ENCODE results near the gene NSD2.

The NSD2 gene

DNA sequence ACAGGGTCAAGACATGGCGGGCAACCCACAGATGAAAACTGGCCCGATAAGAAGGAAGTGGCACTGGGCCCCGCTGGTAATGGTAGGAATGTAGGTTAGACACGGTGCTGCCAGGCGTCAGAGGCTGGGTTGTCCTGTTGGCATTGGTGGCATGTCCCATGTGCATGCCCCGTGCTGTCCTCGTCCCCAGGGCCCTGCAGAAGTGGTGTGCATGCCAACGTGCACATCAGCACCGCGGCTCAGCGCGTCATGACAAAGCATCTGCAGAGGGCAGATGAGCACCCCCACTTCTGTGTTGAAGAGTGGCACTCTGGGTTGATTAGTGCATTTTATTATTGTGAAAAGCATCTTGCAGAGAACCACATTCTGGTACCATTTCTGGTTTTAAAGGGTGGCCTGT lies 102.0 kb downstream of the NSD2 start:
- DNase-seq = no peak

DNA sequence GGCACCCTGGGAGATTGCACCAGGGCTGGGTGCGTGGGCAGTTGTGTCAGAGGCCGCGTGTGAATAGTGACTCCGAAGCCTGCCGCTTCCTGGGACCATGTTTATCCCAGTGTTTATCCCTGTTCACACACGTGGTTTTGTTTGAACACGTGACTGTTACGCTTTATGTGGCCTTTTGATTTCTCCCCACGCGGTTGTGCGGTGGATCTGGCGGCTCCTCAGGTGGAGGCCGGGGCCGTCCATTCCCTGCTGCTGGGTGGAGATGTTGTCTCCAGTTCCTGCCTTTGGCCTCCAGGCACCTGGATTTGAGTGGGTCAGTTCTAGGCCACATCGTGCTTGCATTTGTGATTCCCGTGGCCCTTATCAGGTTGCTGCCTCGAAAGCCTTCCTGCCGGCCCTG lies 102.5 kb downstream of the NSD2 start:
- DNase-seq = no peak

DNA sequence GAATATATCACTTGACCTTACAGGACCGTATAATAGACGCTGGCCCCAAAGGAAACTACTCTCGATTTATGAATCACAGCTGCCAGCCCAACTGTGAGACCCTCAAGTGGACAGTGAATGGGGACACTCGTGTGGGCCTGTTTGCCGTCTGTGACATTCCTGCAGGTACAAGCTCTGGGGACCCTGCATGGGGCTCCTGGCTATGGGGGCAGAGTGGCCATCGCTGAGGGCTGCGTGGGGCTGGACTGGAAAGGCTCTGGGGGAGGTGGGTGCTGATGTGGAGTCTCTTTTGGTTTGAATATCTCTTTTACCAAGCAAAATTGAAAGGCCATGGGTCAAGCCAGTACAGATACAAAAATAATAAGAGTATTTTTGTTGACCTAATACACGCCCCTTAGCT lies 103.6 kb downstream of the NSD2 start:
- no peak for DNase-seq

DNA sequence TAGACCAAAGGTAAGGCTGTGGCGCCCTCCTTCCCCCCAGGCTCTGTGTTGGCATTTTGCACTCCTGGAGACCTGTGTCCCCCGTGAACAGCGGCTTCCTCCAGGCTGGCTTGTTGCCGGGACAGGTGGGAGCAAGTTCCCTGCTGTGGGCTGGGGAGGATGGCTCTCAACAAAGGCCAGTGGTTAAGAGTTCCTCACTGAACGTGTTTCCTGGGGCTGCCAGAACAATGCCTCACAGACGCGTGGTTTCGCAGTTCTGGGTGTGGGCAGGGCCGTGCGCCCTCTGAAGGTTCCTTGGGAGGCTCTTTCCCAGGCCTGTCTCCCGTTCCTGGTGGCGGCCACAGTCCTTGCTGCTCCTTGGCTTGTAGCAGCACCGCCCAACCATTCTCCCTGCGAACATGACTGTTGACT lies 104.2 kb downstream of the NSD2 start:
- no peak for DNase-seq

DNA sequence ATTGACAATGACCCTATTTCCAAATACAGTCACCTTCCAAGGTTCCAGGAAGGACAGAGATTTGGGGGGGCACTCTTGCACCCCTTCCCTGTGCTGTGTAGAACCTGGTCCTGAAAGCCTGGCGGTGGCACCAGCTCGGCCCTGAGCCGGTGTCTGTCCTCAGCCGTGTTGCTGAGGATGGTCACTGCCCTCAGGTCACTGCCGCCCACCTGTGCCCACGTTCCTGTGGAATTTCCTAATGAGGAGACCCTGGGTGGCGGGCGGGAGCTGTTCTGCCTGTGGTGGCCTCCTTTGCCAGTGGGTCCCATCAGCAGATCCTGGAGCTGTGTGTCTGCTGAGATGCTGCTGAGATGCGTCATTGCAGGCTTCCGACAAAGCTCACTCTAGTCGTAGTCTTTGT lies 104.7 kb downstream of the NSD2 start:
- DNase-seq = no peak

DNA sequence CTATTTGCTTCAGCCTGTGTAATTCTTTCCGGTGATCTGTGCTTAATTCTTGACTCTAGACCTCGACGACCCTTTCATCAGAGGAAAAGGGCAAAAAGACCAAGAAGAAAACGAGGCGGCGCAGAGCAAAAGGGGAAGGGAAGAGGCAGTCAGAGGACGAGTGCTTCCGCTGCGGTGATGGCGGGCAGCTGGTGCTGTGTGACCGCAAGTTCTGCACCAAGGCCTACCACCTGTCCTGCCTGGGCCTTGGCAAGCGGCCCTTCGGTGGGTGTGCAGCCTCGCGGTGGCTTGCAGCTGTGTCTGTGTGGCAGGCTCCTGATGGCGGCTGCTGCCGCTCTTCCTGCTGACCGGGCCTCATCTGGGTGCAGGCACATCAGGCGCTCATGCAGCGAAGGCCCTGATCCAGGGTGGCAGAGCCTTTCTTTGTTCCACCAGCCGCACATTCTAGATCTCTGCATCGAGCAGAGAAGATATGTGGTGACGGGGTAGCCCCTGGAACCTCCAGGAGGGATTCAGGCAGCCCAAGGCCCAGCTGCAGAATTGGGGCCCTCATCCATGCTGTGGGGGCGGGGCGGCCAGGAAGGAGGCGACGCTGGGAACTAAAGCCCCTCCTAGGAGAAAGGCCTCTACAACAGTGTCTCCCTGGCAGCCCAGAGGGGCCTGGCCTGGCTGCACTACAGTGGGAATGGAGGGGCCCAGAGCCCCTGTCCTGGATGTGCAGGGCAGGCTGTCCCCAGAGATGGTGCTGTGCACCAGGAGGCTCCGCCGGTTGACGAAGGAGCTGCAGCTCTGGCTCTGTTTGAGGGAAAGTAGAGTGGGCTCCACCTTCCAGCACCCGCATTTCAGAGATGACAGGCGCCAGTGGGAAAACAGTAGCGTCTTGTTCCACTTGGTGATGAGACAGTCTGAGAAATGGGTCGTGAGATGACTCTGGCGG lies 105.5 kb downstream of the NSD2 start:
- DNase-seq = peak; percentile 54

DNA sequence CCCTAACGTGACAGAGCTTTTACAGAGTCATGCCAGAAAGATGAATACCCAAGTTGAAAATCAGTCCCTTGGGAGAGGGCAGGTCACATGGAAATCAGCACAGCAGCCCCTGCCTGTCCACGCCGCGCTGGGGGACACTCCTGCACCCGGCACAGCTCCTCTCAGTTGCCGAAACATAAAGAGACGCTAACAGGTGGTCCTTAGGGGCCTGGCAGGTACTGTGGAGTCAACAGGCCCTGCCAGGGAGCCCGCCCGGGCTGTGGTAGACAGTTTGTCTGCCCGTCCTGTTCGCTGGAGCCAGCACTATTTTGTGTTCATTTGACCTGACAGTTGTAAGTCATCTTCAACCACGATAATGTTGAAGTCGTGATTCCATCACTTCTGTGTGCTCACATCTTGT lies 107.0 kb downstream of the NSD2 start:
- peak; percentile 52 for DNase-seq

DNA sequence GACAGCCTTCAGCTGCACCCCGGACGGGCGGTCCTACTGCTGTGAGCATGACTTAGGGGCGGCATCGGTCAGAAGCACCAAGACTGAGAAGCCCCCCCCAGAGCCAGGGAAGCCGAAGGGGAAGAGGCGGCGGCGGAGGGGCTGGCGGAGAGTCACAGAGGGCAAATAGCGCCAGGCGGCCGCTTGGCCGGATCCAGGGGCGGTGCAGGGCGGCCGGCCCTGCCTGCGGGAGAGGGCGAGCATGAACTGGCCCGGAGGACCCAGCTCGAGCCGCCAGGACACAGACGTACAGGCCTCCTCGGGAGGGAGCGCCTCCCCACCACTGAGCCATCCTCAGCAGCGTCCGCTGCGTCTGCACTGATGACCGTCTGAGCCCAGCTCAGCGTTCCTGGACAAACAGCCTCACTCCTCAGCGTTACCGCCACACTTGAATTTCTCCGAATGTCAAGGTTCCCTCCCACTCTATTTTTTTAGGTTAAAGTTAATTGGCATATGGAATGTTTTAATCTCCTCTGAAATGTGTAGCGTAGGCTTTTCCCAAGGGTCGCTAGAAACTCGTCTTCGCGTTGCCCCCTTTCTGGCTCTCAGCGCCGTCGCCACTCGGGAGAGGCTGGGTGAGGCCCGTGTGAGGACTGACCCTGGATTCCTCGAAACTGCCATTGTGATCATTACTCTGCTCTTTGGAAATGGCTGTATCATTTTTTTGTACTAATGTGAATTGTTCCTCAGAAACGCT lies 107.7 kb downstream of the NSD2 start:
- peak; percentile 50 for DNase-seq

DNA sequence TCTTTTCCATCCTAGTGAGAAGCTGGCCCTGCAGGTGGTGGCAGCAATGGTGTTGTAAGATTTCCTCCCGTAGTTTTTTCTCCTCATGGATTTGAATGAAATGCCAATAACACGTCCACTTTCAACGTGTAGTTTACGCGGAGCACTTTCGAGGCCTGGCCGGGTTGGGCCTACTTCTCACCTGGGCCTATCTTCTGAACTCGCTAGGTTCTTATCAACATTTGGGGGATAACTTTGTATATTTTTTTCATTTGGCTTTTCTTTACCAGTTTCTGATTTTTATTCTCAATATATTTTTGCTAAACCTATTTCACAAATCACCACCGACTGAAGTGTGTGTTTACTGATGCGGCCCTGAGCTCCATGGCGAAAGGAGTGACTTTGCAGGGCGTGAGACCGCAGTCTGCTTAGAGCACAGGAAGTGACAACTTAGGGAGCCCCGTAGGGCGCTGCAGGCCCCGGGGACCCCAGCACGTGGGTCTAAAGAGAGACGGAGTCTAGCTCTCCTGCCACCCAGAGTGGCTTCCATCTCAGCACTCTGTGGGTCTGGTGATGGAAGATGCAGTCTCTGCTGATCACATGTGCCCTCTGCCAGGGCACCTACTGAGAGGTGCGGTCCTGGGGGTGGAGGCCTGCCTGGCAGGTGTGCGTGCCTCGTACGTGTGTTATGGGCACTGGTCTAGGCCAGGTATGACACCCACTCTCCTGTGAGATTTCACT lies 108.4 kb downstream of the NSD2 start:
- DNase-seq = peak; percentile 51

DNA sequence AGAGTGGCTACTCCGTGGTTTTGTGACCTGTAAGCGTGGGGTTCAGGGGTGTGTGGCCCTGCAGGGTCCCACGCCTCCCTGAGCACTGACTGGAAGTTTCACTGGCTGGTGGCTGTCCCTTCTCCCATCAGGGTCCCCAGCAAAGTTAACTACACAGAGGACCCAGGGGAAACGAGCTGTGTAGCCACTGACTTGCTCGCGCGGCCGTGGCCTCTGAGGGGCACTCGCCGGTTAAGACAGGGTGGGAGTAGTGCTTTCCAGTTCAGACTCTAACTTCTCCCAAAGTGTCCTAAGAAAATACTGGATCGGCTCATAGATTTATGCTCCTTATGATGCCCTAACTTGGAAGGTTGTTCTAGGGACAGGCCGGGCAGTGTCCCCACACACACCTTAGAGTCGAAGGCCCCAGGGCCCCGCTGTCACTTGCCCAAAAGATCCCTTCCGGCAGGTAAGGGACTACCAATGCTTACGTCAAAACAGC lies 109.4 kb downstream of the NSD2 start:
- peak; percentile 53 for DNase-seq

DNA sequence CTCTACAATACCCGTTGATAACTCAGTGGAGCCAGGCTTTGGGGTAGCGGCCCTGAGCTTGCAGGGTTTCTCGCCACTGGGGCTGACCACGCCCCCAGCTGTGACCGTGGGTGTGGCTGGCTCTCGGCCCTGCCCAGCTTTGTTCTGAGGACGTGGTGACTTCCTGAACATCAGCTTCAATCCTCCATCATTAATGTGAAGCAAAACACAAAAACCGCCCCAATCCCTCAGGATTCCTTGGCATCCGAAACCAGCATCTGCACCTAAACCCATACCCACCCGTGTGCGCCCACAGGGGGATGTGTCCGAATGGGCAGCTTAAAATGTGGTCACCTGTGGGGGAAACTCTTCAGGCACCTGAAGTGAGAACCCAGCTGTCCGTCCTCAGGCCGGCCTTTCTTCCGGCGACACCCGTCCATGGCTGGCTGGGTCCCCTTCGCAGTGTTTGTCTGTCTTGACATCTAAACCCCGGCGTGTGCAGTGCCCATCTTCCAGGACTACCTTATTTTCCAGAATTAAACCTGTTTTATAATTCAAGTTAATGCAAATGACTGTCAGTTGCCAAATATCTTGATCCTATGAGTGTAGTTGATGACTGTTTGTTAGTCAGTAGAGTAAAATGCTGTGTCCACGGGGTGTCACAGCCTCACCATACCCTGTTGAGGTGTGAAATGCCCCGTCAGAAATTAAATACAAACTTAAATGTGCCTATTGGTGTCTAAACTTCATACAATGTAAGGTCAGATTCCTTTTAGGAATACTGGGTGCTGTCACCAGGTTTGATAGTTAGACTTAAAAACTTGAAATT lies 110.3 kb downstream of the NSD2 start:
- DNase-seq = peak; percentile 55

DNA sequence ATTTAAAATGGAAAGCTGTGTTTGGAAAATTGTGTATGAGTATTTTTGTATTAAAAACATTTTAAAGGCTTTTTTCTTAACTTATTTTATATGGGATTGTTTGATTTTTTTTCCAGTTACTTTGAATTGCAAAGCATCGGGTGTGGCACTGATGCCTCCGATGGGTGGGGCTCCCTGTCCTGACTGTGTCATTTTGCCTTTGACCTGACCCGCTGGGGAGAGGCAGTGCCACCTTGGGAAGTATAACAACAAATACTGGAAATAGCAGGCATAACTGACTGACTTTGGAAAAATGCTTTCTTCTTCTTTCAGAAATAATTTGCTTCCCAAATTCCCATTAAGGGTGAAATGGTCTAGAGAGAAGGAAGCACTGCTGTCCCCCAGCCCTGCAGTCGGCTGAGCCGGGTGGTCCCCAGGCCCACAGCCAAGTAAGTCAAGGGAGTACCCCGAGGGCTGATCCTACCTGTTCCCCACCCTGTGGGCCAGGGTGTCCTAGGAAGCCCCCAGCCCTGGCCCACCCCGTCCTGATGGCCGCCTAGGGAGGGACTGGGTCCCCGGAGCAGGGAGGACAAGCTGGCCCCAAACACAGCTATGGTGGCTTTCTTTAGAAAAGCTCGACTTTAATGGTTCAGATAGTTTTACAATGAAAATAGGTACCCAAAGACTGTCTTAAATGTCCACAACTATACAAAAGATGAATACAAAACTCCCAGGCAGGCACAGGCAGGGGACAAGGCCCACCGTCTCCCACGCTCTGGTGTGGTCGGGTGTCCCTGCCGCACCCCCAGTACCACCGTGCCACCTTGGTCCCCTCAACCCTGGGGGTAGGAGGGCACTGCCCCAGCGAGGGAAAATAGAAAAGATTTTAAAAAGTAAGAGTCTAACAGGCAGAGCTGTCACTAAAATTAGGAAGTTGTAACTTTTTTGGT lies 111.2 kb downstream of the NSD2 start:
- DNase-seq = peak; percentile 54

DNA sequence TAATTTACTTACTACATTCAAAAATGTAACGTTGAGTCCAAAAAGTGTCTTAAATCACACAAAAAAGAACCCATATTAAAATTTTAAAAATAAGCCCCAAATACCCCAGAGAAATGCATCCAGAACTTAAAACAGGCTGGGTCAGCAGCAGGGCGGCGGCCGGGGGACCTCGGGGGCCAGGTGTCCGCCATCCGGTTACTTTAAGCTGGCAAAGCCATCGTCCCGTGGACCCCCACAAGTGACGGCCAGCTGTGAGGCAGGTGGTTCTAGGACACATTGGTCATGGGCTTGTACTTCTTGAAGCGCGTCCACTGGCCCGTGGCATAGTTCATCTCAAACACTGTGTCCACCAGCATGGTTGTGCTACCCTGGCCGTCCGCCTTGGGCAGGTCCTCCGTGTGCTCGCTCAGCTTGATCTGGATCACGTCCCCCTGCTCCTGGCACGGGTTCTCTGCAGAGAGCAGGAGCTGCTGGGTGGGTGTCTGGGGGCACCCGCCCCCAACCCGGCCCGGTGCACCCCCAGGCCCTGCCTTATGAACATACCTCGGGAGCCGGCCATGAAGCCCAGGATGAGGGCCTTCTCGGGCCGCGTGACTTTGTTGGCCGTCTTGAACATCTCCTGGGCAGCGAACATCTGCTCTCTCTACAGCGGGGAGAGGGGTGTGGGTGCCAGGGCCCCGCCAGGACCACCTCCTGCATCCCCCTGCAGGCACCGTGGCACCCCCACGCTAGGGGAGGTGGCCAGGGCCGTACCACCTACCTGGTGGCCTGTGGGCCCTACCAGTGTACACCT lies 112.1 kb downstream of the NSD2 start:
- DNase-seq = no peak

DNA sequence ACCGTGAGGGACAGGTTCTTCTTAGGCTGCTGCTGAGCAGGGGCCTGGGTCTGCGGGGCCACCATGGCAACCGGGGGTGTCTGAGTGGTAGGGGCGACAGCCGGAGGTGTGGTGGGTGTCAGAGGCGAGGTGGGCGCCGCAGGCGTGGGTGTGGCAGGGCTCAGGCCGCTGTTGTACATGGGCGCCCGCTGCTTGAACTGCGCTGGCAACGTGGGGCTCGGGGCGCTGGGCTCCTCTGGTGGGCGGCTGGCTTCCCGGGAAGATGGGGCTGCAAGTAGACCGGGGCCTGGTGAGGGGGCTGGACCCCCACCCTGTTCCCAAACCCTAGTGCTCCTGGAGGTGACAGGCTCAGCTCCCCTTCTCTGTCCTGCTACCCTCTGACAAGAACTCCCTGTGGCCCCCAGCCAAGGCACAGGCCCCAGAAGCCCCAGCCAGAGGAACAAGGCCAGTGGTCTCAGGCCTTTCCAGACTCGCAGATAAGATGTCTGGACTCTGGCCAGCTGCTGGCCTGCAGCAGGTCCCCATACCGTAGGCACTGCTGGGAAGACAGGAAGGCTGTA lies 112.7 kb downstream of the NSD2 start:
- DNase-seq = no peak

DNA sequence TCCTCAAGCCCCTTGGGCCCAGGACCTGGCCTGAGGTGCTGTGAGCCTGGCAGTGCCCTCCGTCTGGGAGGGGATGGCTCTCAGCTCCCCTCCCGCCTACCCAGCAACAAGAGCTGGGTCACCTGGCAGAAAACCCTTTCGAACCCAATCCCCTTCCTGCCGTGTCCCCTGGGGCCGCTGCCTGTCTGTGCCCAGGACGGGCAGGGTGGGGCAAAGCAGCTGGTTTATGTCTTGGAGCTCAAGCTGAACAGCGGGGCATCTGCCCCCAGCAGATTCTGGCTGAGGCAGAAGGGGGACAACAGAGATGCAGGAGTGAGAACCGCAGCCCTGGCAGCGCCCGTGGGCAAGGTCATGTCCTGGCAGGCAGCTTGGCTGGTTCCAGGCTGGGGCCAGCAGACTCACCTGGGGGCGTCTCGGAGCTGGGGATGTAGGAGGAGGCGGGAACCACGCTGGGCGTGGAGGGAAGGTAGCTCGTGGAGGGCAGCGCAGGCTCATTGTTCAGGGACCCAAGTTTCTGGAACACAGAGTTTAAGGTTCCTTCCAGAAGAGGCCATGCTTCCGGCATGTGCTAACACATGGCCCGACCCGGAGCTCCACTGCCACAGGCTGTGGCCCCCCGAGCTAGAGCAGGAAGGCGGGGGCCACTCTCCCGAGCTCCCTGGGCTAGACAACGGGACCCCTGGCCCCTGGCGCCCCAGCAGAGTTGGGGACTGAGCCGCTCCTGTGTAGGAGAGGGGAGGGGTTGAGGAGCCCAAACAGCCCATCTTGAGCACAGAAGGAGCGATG lies 113.4 kb downstream of the NSD2 start:
- no peak for DNase-seq

DNA sequence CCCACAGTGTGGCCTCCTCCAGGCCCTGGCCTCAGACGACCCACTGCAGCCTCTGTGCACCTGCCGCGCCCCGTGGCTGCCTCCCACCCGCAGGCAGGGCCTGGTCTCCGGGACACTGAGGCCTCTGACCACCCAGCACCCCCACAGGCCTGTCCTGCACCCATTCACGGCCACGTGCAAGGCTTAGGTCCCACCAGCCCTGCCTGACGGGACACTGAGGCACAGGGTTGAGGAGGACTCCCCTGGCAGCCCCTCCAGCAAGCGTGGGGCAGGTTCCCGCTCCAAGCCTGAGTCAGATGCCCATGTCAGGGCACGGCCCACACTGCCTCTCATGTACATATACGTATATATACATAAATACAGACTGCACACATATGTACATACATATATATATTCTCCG lies 114.1 kb downstream of the NSD2 start:
- DNase-seq = no peak

DNA sequence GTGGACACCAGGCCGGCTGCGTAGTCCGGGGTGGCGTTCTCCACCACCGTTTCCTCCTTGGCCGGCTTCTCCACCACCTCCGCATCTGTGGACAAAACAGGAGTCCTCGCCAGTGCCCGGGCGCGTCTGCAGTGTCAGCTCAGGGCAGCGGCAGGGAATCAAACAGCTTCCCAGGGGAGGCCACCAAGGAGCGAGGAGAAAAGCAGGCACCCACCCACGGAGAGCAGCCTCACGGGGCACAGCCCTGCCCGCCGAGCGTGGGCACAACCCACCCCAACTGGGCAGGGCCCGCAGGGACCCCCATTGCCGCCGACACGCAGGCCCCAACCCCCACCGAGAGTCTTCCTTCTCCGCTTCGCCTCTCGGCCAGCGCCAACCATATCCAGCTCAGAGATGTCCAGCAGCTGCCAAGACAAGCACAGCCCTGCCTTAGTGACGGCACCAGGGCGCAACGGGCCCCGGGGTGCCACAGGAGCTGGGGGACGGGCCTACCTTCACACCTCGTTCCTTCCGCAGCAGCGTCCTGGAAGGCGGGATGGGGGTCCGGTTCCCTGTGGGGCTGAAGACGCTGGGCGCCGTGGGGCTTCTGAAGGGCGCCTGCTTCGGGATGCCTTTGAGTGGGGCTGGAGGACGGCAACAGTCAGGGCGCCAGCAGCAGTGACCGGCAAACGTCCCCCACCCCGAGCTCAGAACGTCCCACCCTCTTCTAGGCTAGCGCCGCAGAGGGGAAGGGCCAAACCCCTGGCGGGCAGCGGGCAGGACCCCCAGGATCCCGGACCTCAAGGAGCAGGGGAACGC lies 114.8 kb downstream of the NSD2 start:
- peak; percentile 52 for DNase-seq

DNA sequence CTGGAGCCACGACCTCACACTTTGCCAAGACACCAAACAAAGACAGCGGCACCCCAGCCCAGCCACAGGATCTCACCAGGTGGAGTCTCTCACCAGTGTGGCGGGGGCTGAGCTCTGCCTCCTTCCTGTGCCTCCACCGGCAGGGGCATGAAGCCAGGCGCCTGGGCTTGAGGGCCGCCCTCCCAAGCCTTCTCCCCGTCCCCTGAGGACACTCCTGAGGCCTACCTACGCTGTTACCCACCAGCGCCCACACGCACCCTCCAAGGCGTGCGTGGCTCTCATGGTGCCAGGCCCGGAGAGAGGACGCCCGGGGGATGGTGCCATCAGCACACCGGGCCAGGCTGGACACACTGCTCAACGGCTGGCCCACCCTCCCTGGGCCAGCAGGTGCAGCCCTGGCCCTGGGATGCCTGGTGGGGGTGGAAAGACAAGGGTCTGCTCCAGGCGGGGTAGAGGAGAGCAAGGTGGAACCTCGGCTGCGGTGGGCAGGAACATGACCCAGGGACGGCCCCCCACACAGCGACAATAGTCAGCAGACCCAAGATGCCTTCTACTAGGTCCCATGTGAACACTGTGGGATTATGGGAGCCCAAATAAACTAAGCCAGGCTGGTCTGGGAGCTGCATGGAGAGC lies 115.5 kb downstream of the NSD2 start:
- no peak for DNase-seq
